Motor neuron (in vitro differentiated cells): ENCODE results near the gene AGPAT1. TPM values are rescaled to one million over a fixed set of nuclear protein-coding genes. Genes with fewer than 3 reads are reported as not detected.
A peak's percentile ranks its signal among the peaks of the same experiment; 100 is the strongest.

Source experiments
- ATAC-seq, 8 experiments: fragments of 200-7000 bp; cut with Tn5 transposase; replicated peaks in 6 of 8; 2 replicates each; pipeline ENCODE4 v1.8.0; 2021; ENCODE audit warnings: mild to moderate bottlenecking in 8 of 8, moderate library complexity in 8 of 8
- H3K27ac ChIP-seq, 2 donors: fragments of 250-450 bp; sonication (Bioruptor Pico); 2 replicates each; pipeline ENCODE4 v1.9.0; 2021; ENCODE audit warnings: antibody characterized with exemption in 2 of 2, mild to moderate bottlenecking in 2 of 2, moderate library complexity in 1 of 2
- H3K4me1 ChIP-seq, 2 donors: fragments of 250-450 bp; sonication (Bioruptor Pico); replicated peaks in 1 of 2; 2 replicates each; pipeline ENCODE4 v1.6.1; 2021; ENCODE audit warnings: antibody characterized with exemption in 2 of 2, mild to moderate bottlenecking in 2 of 2, moderate library complexity in 1 of 2
- H3K4me3 ChIP-seq, 5 donors: fragments of 250-450 bp; sonication (Bioruptor Pico); 2 replicates each; pipeline ENCODE4 v1.9.0; 2021; ENCODE audit warnings: antibody characterized with exemption in 5 of 5, mild to moderate bottlenecking in 5 of 5, moderate library complexity in 4 of 5
- WGBS, 10 experiments: fragments of 450-650 bp; shearing (Covaris generic); methylation state at CpG; one replicate each; pipeline ENCODE4 v1.0.0; 2022; 5-methylcytosine and 5-hydroxymethylcytosine counted together
- in situ Hi-C, 9 experiments: fragments of 400-800 bp; cut with MboI; loops; one replicate each; pipeline ENCODE4 v1.15.0; 2021; ENCODE audit warnings: low sequenced_read_pairs in 9 of 9, low pct_unique_long_range_greater_than_20kb in 2 of 9; ENCODE audit not compliant: unreplicated experiment in 9 of 9
- total RNA-seq, 8 experiments: library from RNA; unstranded; fragments of 300-600 nt; gene quantifications; 2 replicates each; pipeline versions ENCODE4 v1.2.3 to v1.2.4, GENCODE V29; 2022

Gene AGPAT1, protein sequence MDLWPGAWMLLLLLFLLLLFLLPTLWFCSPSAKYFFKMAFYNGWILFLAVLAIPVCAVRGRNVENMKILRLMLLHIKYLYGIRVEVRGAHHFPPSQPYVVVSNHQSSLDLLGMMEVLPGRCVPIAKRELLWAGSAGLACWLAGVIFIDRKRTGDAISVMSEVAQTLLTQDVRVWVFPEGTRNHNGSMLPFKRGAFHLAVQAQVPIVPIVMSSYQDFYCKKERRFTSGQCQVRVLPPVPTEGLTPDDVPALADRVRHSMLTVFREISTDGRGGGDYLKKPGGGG
- total RNA-seq, result 10 to 100 TPM; 44.5 to 84.4 (median 67.4) TPM

DNA sequence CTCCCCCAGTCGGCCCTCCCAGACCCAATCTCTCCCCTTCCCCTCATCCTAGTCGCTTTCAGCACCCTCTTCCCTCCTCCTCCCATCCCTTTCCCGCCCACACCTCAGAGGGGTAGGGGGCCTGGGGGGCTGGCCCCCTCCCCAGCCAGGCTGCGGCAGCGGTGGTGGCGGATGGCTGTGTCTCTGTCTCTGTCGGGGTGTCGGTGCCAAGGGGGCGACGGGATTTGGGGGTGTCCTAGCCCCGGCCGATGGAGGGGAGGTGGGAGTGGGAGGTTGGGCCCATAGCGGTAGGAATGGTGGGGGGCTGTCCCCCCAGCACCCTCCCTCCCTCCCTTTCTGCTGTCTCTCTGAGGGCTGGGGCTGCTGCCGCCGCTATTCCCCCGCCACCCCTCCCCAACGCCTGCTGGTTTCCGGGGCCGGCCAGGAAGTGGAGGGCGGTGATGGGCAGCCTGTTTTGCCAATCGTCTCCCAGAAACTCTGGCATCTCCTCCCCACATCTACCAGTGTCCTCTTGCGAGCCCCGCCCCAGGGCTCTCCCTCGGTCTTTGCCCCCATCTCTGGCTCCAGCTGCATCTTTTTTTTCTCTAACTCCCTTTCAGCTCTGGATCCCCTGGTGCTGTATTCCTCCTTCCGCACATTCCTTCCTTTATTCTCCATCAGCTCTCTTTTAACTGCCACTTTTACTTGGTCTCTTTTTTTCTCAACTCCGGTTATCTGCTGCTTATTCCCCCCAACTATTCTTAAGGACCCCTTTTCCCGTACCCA lies at the start of gene AGPAT1:
Gene AGPAT1, minus strand, starts transcription at position 374 of the 765 bp plus-strand sequence. CDS start 4,588 bp downstream, outside the sequence.
- H3K4me3 ChIP-seq, result peak within 1 kb of the TSS; percentile 85 to 99 (median 97)
- WGBS, 10 experiments, result 0 to 20% (median 0%) methylated on average over 1 to 7 of the region's 27 CpGs; no CpG with 5 or more reads in 2 of the 10 experiments
- H3K27ac ChIP-seq, result peak within 1 kb of the TSS; percentile 90 to 94
- in situ Hi-C loops, result loop anchor here in 1 of 9 experiments (25.0 kb wide), 1 partner anchor 639 kb away; the partner anchor contains the start of genes ATP6V1G2, DDX39B, MCCD1 and NFKBIL1
- H3K4me1 ChIP-seq, result peaks cover 11 to 12% of the 10 kb centered on the region in 2 donors
- peak; percentile 35 to 62 (median 54) for ATAC-seq

DNA sequence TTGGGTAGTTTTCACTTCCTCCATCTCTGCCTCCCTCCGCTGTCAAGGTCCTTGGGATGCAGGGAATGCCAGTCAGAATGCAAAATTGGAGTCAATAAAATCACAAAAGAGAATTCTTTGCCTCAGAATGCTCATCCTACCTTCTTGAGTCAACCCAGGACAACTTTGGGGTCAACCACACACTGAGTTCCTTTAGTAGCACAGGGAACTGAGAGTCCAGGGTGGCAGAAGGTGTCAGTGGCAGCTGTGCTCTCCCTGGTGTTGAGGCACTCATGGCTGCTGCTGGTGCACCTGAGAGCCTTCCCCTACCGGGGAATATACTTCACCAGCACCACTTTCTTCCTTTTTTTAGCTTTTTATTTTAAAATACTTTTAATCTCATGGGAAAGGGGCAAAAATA lies 48.8 kb upstream of the AGPAT1 start:
- H3K4me3 ChIP-seq, result no peak overlapping the region
- in situ Hi-C loops, result loop anchor here in 1 of 9 experiments (25.0 kb wide), 1 partner anchor 563 kb away; no protein-coding TSS in a partner anchor
- no peak for ATAC-seq
- WGBS, 10 experiments, result 17 to 100% (median 67%) methylated on average over 1 to 2 of the region's 2 CpGs; no CpG with 5 or more reads in 3 of the 10 experiments
- no peaks in the 10 kb centered on the region for H3K4me1 ChIP-seq
- H3K27ac ChIP-seq, result no peak overlapping the region

DNA sequence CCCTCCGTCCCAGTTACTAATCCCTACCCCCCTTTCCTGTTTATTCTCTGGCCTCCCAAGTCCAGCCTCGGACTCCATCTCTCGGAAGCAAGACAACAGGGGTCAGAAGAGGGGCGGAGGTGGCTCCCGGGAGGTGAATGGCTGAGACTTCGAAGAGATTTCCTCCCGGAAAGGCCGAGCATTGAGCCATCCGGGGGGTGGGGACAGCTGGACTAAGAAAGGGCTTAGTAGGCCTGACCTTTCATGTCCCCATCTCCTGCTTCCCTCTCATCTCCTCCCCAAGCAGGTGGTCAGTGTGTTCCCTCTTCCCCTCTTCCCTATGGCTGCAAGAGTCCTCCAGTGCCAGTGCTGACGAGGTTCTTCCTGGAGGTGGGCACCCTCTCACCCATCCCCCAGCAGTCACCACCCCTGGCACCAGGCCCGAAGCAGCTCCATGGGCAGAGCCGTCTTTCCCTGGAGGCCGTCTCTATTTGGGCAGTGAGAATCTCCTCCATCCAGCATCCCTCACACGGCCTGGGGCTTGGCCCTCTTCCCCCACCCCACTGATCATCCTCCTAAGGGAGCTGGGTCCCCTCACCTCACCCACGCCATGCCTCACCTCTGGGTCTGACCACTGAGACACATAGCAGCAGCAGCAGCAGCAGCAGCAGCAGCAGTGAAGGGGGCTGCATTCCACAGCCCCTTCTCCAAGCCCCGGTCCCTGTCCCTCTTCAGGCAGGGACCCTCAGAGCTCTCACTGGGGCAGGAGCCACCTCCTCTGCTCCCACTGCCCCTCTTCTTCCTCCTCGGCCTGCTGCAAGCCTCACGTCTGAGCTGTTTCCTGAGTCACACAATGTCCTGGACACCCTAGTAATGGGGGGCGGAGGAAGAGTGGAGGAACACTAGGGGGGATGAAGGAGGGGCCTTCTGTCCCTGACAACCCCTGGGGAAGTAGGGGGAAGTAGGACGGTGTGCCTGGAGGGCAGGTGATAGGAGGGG lies 47.7 kb upstream of the AGPAT1 start, which contains the start of gene NOTCH4:
Gene NOTCH4, minus strand, starts transcription at position 810 of the 978 bp plus-strand sequence. Its CDS starts 139 bp downstream, at position 671.
- WGBS, 10 experiments, result 33 to 93% (median 68%) methylated on average over 1 to 6 of the region's 20 CpGs; no CpG with 5 or more reads in 4 of the 10 experiments
- no peaks in the 10 kb centered on the region for H3K4me1 ChIP-seq
- in situ Hi-C loops, result no loop called here
- no peak within 1 kb of the TSS for H3K27ac ChIP-seq
- no peak for ATAC-seq
- H3K4me3 ChIP-seq, result no peak within 1 kb of the TSS

DNA sequence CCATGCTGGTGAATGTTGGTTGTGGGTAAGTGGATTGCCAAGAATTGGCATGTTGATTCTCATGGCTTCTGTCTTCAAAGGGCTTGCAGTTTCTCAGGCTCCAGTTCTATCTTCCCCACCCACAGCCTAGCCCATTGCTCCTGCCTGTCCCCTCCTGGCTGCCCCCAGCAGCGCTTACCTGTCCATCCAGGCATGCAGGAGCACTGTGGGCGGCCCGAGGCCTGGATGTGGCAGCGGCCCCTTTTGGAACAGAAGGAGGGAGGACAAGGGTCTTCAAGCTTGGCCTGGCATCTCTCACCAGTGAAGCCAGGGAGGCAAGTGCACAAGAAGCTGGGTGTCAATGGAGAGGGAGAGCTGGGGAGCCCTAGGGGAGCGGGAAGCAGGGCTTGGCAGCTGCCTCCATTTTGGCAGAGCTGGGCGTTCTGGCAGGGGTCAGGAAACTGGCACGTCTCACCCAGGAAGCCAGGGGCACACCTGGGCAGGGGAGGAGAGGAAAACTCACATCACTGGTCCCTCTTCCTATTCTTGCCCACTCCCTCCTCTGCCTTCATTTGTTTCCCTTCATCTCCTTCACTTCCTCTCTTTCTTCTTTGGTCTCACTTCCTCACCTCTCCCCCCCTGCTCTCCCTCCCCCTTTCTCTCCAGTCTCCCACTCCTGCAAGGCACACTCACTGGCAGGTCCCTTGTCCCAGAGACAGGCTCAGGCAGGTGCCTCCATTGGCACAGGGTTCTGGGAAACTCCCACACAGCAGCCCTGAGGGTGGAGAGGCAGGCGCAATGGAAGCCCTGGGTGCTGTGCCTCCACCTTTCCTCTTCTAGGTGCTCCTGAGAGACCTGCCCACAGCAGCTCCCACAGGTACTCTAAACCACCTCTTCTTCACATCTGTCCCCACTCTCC lies 46.7 kb upstream of the AGPAT1 start:
- ATAC-seq, result no peak
- WGBS, 10 experiments, result 0 to 100% (median 100%) methylated on average over 1 to 2 of the region's 8 CpGs; no CpG with 5 or more reads in 7 of the 10 experiments
- H3K4me3 ChIP-seq, result no peak overlapping the region
- H3K4me1 ChIP-seq, result no peaks in the 10 kb centered on the region
- no peak overlapping the region for H3K27ac ChIP-seq
- in situ Hi-C loops, result no loop called here

DNA sequence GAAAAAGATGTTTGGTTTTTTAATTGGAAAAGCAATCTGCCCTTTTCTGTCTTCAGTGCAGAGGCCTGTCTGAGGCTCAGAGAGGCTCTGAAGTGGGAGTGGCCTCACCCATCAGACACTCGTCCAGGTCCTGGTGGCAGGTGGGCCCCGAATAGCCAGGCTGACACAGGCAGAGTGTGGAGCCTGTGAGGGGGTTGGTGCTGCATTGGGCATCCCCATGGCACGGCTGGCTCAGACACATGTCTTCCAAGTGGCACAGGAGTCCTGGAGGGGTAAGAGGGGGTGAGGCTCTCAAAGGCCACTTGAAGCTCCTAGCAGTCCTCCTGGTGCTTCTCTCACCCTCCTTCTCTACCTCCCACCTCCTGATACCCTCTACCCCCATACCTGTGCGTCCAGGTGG lies 44.1 kb upstream of the AGPAT1 start:
- ATAC-seq, result no peak
- no peak overlapping the region for H3K4me3 ChIP-seq
- no peaks in the 10 kb centered on the region for H3K4me1 ChIP-seq
- WGBS, 10 experiments, result 0 to 60% (median 56%) methylated on average over 1 to 3 of the region's 4 CpGs; no CpG with 5 or more reads in 7 of the 10 experiments
- H3K27ac ChIP-seq, result no peak overlapping the region
- in situ Hi-C loops, result no loop called here

DNA sequence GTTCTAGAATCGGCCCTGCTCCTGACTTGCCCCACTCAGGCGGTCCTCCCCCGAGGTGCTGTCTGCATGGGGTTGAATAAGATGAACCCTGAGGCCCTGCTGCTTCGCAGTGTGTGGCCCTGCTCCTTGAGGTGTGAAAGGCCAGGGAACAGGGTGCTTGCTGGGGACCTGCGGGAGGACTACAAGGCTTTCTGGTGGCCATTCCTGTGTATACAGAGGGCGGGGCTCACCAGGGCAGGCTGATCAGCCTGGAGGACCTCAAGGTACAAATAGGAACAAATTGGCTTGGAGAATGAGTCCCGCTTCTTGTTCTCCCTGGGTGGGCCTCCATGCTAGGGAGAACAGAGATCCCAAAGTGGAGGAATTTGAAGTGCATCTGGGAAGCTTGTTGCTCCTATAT lies 42.3 kb upstream of the AGPAT1 start:
- no peak for ATAC-seq
- in situ Hi-C loops, result no loop called here
- 0 to 100% (median 71%) methylated on average over 1 to 4 of the region's 7 CpGs; no CpG with 5 or more reads in 4 of the 10 experiments for WGBS, 10 experiments
- Histone ChIP-seq H3K27ac (no peak overlapping the region), H3K4me1 (no peaks in the 10 kb centered on the region), H3K4me3 (no peak overlapping the region)

DNA sequence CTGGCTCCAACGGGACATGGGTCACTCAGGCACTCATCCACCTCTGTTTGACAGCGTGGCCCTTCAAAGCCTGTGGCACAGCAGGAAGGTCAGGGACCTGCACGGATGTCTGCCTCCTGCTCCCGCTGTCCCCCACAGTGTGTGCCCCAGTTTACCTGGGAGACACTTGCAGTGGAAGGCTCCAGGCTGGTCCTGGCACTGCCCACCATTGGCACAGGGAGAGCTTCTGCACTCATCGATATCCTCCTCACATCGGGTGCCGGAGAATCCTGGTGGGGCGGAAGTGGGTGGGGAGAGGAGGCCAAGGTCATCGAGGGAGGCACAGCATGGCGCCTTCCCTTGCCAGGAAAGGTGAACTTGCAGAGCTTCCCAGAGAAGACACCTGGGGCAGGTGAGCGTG lies 41.1 kb upstream of the AGPAT1 start:
- in situ Hi-C loops, result no loop called here
- no peak for ATAC-seq
- WGBS, 10 experiments, result 0 to 94% (median 84%) methylated on average over 1 to 10 of the region's 11 CpGs; no CpG with 5 or more reads in 4 of the 10 experiments
- Histone ChIP-seq H3K4me3 (no peak overlapping the region), H3K4me1 (no peaks in the 10 kb centered on the region), H3K27ac (no peak overlapping the region)

DNA sequence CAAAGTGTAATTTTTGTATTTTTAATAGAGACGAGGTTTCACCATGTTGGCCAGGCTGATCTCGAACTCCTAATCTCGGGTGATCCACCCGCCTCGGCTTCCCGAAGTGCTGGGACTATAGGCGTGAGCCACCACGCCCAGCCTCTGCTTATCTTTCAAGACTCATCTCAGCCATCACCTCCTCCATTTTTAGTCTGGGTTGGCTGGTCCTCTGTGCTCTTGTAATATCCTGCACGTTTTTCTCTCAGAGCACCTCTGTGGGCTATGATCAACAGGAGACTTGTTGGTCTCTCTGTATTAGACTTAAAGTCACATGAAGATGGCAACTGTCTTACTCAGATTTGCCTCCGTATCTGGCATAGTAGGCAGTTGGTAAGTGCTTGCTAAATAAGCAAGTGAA lies 40.4 kb upstream of the AGPAT1 start:
- Histone ChIP-seq H3K4me3 (no peak overlapping the region), H3K27ac (no peak overlapping the region), H3K4me1 (no peaks in the 10 kb centered on the region)
- ATAC-seq, result no peak
- in situ Hi-C loops, result no loop called here
- WGBS, 10 experiments, result 45 to 100% (median 77%) methylated on average over 1 to 9 of the region's 10 CpGs; no CpG with 5 or more reads in 3 of the 10 experiments

DNA sequence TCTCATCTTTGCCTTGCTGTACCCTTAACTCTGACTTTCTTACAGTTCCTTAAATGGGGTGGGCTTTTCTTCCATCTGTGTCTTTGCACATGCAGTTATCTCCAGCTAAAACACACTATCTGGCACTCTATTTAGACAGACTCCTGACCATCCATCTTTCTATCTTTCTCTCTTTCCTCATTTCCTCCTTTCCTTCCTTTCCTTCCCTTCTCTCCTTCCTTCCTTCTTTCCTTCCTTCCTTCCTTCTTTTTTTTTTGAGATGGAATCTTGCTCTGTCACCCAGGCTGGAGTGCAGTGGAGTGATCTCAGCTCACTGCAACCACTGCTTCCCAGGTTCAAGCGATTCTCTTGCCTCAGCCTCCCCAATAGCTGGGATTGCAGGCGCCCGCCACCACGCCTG lies 39.7 kb upstream of the AGPAT1 start:
- no peaks in the 10 kb centered on the region for H3K4me1 ChIP-seq
- H3K4me3 ChIP-seq, result no peak overlapping the region
- no peak for ATAC-seq
- WGBS, 10 experiments, result 49 to 98% (median 70%) methylated on average over 2 to 4 of the region's 4 CpGs; no CpG with 5 or more reads in 3 of the 10 experiments
- in situ Hi-C loops, result no loop called here
- H3K27ac ChIP-seq, result no peak overlapping the region

DNA sequence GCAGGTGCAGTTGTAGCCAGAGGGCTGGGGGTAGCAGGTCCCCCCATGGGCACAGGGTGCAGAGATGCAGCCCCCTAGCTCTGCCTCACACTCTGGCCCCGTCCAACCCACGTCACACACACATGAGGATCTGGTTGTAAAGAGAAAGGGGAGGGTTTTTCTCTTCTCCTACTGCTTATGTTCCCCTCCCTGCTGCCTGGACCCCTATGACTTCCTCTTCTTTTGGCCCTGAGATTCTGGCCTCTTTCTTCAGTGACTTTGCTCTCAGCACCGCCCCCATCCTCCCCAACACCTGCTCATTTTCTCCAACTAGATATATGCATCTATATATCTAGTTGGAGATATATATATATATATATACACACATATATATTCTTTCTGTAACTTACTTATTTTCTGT lies 38.2 kb upstream of the AGPAT1 start:
- H3K4me1 ChIP-seq, result no peaks in the 10 kb centered on the region
- WGBS, 10 experiments, result 0 to 86% (median 41%) methylated on average over 1 to 3 of the region's 3 CpGs; no CpG with 5 or more reads in 4 of the 10 experiments
- H3K4me3 ChIP-seq, result no peak overlapping the region
- H3K27ac ChIP-seq, result no peak overlapping the region
- no peak for ATAC-seq
- in situ Hi-C loops, result no loop called here

DNA sequence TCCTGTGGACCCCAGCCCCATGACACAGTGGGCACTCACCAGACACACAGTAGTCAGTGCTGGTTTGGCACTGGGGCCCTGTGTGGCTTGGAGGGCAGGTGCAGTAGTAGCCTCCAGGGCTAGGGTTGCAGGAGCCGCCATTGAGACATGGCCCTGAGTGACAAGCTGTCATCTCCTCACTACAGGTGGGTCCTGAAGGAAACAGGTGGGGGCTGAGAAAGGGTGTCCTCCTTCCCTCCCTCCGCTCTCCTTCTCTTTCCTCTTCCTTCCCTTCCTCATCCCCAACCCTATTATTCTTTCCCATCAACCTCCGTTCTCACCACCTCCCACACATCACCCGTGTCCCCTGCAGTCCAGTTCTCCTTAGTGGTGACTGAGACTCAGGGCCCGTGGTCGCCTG lies 37.8 kb upstream of the AGPAT1 start:
- Histone ChIP-seq H3K27ac (no peak overlapping the region), H3K4me3 (no peak overlapping the region), H3K4me1 (no peaks in the 10 kb centered on the region)
- in situ Hi-C loops, result no loop called here
- ATAC-seq, result no peak
- WGBS, 10 experiments, result 70 to 100% (median 90%) methylated on average over 1 to 5 of the region's 6 CpGs; no CpG with 5 or more reads in 7 of the 10 experiments
